Mesothelial cell of epicardium (in vitro differentiated cells): ENCODE results near the gene SLC26A5. TPM values are rescaled to one million over a fixed set of nuclear protein-coding genes. Genes with fewer than 3 reads are reported as not detected.

ENCODE experiments used
- DNase-seq, 2 experiments: peaks; one replicate each; pipeline ENCODE4 v3.0.0; 2021; ENCODE audit warnings: low spot score in 2 of 2; ENCODE audit not compliant: unreplicated experiment in 2 of 2
- H3K27ac Mint-ChIP-seq: 2 replicates; pipeline ENCODE4 v1.8.0; 2021; ENCODE audit warnings: mixed read lengths
- H3K27me3 Mint-ChIP-seq: 2 replicates; pipeline ENCODE4 v1.8.0; 2021; ENCODE audit warnings: low read depth, mixed read lengths
- H3K36me3 Mint-ChIP-seq: 2 replicates; pipeline ENCODE4 v1.8.0; 2021; ENCODE audit warnings: mixed read lengths
- H3K4me1 Mint-ChIP-seq: 2 replicates; pipeline ENCODE4 v1.8.0; 2021; ENCODE audit warnings: mixed read lengths
- H3K4me3 Mint-ChIP-seq: 2 replicates; pipeline ENCODE4 v1.8.0; 2021; ENCODE audit warnings: mild to moderate bottlenecking, moderate library complexity, mixed read lengths
- H3K9me3 Mint-ChIP-seq: 2 replicates; pipeline ENCODE4 v1.8.0; 2021; ENCODE audit warnings: mixed read lengths
- total RNA-seq: library from RNA; stranded (reverse); gene quantifications from 3 replicates; pipeline ENCODE4 v1.2.1, GENCODE V29; 2021
- TF ChIP-seq, protein P1 (sequence below): fragments of 200-600 bp; sonication (generic); IDR thresholded peaks from one replicate; pipeline ENCODE4 v1.5.0; 2021; ENCODE audit warnings: antibody characterized with exemption; ENCODE audit not compliant: unreplicated experiment

The SLC26A5 gene
- total RNA-seq, 1 donor from 2014 or later, result not detected

GRCh38 chr7:103389263-103389662 is 56.7 kb downstream of the SLC26A5 start:
- Mint-ChIP-seq H3K9me3 (no peaks in the 10 kb centered on the region), H3K4me1 (no peaks in the 10 kb centered on the region), H3K36me3 (no peaks in the 10 kb centered on the region), H3K27ac (no peak overlapping the region), H3K27me3 (peaks cover 25% of the 10 kb centered on the region), H3K4me3 (no peak overlapping the region)
- no peak for DNase-seq
- TF ChIP-seq, protein P1, sequence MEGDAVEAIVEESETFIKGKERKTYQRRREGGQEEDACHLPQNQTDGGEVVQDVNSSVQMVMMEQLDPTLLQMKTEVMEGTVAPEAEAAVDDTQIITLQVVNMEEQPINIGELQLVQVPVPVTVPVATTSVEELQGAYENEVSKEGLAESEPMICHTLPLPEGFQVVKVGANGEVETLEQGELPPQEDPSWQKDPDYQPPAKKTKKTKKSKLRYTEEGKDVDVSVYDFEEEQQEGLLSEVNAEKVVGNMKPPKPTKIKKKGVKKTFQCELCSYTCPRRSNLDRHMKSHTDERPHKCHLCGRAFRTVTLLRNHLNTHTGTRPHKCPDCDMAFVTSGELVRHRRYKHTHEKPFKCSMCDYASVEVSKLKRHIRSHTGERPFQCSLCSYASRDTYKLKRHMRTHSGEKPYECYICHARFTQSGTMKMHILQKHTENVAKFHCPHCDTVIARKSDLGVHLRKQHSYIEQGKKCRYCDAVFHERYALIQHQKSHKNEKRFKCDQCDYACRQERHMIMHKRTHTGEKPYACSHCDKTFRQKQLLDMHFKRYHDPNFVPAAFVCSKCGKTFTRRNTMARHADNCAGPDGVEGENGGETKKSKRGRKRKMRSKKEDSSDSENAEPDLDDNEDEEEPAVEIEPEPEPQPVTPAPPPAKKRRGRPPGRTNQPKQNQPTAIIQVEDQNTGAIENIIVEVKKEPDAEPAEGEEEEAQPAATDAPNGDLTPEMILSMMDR, result no peak

DNA sequence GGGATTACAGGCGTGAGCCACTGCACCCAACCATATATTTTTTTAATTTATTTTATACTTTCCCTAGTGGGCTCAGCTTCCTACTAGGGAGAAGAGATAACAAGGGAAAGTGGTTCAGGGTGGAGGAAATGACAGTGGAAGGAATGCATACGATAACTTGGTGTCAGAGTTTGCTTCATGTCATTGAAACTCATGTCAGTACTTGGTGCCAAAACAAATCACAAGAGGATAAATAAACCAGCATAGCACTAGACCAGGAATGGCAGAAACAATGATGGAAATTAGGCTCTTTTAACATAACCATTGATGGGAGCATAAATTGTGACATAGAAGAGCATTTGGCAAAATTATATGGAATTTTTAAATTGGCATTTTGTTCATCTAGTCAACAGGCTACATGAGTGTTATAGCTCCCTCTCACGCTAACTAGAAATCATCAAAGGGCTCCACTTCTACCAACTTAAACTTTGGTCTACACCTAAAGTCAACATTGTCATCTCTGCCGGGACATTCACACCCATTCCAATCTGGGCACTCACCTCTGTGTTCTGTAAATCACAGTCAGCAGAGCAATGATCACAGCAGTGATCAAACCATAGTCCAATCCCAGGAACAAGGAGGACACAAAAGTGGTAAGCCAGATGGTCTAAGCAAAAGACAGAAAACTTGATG is 57.4 kb downstream of the SLC26A5 start:
- TF ChIP-seq, protein P1, result no peak
- H3K4me3 Mint-ChIP-seq, result no peak overlapping the region

GRCh38 chr7:103387242-103387641 is 58.8 kb downstream of the SLC26A5 start:
- no peaks in the 10 kb centered on the region for H3K36me3 Mint-ChIP-seq
- H3K9me3 Mint-ChIP-seq, result no peaks in the 10 kb centered on the region

More for the DNA sequence above, 57.4 kb downstream of the SLC26A5 start:
- Mint-ChIP-seq H3K4me1 (no peaks in the 10 kb centered on the region), H3K27me3 (peaks cover 25% of the 10 kb centered on the region), H3K27ac (no peak overlapping the region), H3K9me3 (no peaks in the 10 kb centered on the region), H3K36me3 (no peaks in the 10 kb centered on the region)
- DNase-seq, result no peak

GRCh38 chr7:103382032-103382402 is 64.0 kb downstream of the SLC26A5 start:
- Mint-ChIP-seq H3K27me3 (peaks cover 22% of the 10 kb centered on the region), H3K4me3 (no peak overlapping the region), H3K27ac (no peak overlapping the region), H3K9me3 (no peaks in the 10 kb centered on the region), H3K36me3 (no peaks in the 10 kb centered on the region), H3K4me1 (no peaks in the 10 kb centered on the region)
- TF ChIP-seq, protein P1, result no peak
- no peak for DNase-seq

More at GRCh38 chr7:103387242-103387641, 58.8 kb downstream of the SLC26A5 start:
- H3K4me1 Mint-ChIP-seq, result no peaks in the 10 kb centered on the region
- TF ChIP-seq, protein P1, result no peak
- peaks cover 25% of the 10 kb centered on the region for H3K27me3 Mint-ChIP-seq
- DNase-seq, result no peak
- no peak overlapping the region for H3K4me3 Mint-ChIP-seq
- H3K27ac Mint-ChIP-seq, result no peak overlapping the region

- Mint-ChIP-seq H3K27me3 (peaks cover 23% of the 10 kb centered on the region), H3K4me3 (no peak overlapping the region), H3K36me3 (no peaks in the 10 kb centered on the region), H3K9me3 (no peaks in the 10 kb centered on the region), H3K4me1 (no peaks in the 10 kb centered on the region), H3K27ac (no peak overlapping the region)
- TF ChIP-seq, protein P1, result no peak
- no peak for DNase-seq
These were observed 64.6 kb downstream of the SLC26A5 start for GRCh38 chr7:103381280-103382031.
